SJSA1 (cell line): ENCODE results near the gene EPHA3. TPM values are rescaled to one million over a fixed set of nuclear protein-coding genes. Genes with fewer than 3 reads are reported as not detected.

Experiments used
- DNase-seq, 2 experiments: peaks; one replicate each; pipeline ENCODE4 v3.0.0-alpha.2; 2015 to 2020; ENCODE audit warnings: low spot score in 2 of 2, low read depth in 1 of 2
- H3K27ac ChIP-seq: fragments of 250-450 bp; sonication (Bioruptor Pico); 2 replicates; pipeline ENCODE4 v1.5.1; 2020; ENCODE audit warnings: mild to moderate bottlenecking, moderate library complexity
- H3K27me3 ChIP-seq: fragments of 250-450 bp; sonication (Bioruptor Pico); replicated peaks from 2 replicates; pipeline ENCODE4 v1.5.1; 2020; ENCODE audit warnings: mild to moderate bottlenecking, moderate library complexity
- H3K36me3 ChIP-seq: fragments of 250-450 bp; sonication (Bioruptor Pico); 2 replicates; pipeline ENCODE4 v1.5.1; 2020; ENCODE audit warnings: mild to moderate bottlenecking
- H3K4me1 ChIP-seq: fragments of 250-450 bp; sonication (Bioruptor Pico); replicated peaks from 2 replicates; pipeline ENCODE4 v1.6.1; 2021; ENCODE audit warnings: mild to moderate bottlenecking
- H3K4me3 ChIP-seq: fragments of 250-450 bp; sonication (Bioruptor Pico); 2 replicates; pipeline ENCODE4 v1.5.1; 2020; ENCODE audit warnings: mild to moderate bottlenecking
- H3K9me3 ChIP-seq: fragments of 250-450 bp; sonication (Bioruptor Pico); replicated peaks from 2 replicates; pipeline ENCODE4 v1.5.1; 2020; ENCODE audit warnings: mild to moderate bottlenecking
- total RNA-seq: library from RNA; depleted of rRNA; stranded (reverse); fragments of >200 nt; shearing (Covaris generic); gene quantifications from 2 replicates; pipeline ENCODE4 v1.2.3, GENCODE V29; 2014

EPHA3 gene
- total RNA-seq, 1 experiment from 2014 or later, result 0.03 TPM

DNA sequence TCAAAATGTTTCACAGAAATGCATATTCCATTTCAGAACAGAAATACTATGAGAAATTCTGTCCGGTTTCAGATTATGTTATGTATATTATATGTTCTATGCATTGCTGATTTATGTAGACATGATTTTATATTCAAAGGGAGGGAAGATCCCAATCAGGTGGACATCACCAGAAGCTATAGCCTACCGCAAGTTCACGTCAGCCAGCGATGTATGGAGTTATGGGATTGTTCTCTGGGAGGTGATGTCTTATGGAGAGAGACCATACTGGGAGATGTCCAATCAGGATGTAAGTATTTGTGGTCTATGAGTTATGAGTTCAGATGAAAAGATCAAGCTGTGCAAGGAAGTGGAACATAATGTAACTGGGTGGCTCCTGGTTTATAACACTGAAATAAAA is 341.7 kb downstream of the EPHA3 start:
- Histone ChIP-seq H3K36me3 (no peaks in the 10 kb centered on the region), H3K9me3 (no peaks in the 10 kb centered on the region)
- no peak for DNase-seq

DNA sequence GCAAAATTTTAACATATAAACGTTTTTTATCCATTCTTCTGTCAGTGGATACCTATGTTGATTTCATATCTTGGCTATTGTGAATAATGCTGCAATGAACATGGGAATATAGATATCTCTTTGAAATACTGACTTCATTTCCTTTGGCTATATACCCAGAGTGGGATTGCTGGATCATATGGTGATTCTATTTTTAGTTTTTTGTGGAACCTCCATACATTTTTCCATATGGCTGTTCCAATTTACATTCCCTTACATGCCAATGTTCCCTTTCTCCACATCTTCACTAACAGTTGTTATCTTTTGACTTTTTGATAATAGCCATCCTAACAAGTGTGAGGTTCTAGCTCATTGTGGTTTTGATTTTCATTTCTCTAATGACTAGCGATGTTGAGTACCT is 344.6 kb downstream of the EPHA3 start:
- H3K36me3 ChIP-seq, result no peaks in the 10 kb centered on the region
- no peaks in the 10 kb centered on the region for H3K9me3 ChIP-seq
- no peaks in the 10 kb centered on the region for H3K4me1 ChIP-seq
- H3K27me3 ChIP-seq, result no peaks in the 10 kb centered on the region
- no peak overlapping the region for H3K27ac ChIP-seq
- no peak overlapping the region for H3K4me3 ChIP-seq
- no peak for DNase-seq

More for the DNA sequence above, 341.7 kb downstream of the EPHA3 start:
- H3K27ac ChIP-seq, result no peak overlapping the region
- H3K27me3 ChIP-seq, result no peaks in the 10 kb centered on the region
- H3K4me3 ChIP-seq, result no peak overlapping the region
- H3K4me1 ChIP-seq, result no peaks in the 10 kb centered on the region

DNA sequence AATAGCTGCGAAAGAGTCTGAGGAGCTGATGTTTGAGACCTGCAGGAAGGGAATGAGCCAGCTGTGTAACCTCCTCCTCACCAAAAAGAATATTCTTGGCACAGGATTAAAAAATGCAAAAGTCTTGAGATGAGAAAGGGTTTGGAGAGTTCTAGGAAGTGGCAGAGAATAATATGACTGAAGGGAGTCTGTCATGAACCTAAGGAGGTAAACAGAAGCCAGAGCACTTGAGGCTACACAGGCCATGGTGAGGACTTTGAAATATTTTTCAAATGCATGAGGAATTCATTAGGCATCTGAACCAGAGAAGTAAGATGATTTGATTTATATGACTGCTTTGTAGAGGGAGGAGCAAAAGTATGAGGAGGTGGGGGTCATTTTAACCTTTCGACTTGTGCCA is 347.8 kb downstream of the EPHA3 start:
- Histone ChIP-seq H3K4me1 (no peaks in the 10 kb centered on the region), H3K36me3 (no peaks in the 10 kb centered on the region), H3K4me3 (no peak overlapping the region), H3K27me3 (no peaks in the 10 kb centered on the region), H3K27ac (no peak overlapping the region), H3K9me3 (no peaks in the 10 kb centered on the region)
- DNase-seq, result no peak

DNA sequence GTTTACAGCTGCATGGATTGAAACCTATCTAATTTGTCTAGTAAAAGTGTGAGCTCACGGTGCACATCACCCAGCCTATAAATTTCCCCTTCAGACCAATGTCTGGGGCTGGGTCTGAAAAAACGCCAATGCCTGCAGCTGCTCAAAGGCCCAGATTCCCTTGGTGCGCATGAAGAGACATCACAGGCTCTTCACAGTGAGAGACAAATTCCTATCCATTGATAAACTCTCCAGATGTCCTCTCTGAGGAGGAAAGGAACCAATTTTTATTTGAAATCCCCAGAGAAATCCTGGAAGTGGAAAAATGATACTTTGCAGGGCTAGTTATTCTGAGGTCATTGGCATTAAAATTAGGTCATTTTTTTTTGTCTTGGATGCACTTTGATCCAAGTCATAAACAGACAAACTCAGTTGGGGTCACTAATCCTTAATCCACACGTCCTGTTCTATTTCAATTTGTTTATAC is 360.5 kb downstream of the EPHA3 start:
- Histone ChIP-seq H3K36me3 (no peaks in the 10 kb centered on the region), H3K27me3 (no peaks in the 10 kb centered on the region), H3K27ac (no peak overlapping the region)

DNA sequence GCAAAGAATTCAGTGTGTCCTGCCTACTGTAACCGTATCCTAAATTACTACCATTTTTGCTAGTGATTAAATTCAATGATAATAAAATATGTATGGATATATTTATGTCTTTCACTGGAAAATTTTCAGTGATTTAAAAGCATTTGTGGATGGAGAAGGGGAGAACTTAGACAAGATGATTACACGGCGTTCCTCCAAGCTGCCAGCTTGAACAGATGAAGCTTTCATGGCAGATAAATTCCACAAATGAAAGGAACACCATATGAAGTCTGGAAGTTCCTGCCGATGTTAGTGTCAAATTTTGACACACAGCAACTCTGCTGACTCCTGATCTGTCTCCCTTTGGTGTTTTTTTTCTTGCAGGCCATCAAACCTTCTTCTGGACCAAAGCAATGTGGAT is 364.7 kb downstream of the EPHA3 start:
- no peaks in the 10 kb centered on the region for H3K4me1 ChIP-seq
- no peak for DNase-seq
- no peak overlapping the region for H3K4me3 ChIP-seq
- H3K9me3 ChIP-seq, result no peaks in the 10 kb centered on the region
- no peak overlapping the region for H3K27ac ChIP-seq
- H3K36me3 ChIP-seq, result no peaks in the 10 kb centered on the region
- H3K27me3 ChIP-seq, result no peaks in the 10 kb centered on the region

More for the DNA sequence above, 360.5 kb downstream of the EPHA3 start:
- Histone ChIP-seq H3K4me1 (no peaks in the 10 kb centered on the region), H3K9me3 (no peaks in the 10 kb centered on the region), H3K4me3 (no peak overlapping the region)
- DNase-seq, result no peak

DNA sequence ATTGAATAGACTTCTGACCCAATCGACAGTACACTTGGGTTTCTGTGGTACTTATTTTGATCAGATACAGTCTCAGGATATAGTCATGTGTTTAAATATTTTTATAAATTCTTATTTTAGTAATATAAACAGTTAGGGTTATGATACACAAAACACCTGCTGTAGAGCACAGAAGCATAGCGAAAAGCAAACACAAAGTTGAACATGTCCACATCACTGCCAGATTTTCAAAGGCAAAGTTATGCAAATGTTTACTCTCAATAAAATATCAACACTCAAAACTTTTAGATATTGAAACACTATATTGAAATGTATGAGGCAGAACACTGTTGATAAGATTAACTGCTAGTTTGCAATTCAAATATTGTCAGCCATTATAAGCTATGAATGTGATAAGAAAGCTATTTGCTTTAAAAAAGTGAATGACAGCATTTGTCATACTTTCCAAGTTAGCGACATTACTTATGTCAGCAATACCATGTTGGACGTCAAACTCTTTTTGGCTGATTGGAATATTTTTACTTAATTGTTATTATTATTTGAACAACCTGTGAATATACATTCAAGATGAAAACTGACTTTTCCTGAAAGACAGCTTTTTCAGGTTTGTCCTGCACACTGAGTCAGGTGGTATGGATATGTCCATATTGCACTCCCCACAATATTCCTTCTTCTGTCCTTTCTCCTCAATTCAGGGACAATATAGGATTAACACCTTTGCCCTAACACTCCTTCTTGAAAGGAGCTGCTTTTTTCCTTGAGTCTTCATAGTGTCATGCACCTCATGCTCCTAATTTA is 367.1 kb downstream of the EPHA3 start:
- Histone ChIP-seq H3K36me3 (no peaks in the 10 kb centered on the region), H3K27me3 (no peaks in the 10 kb centered on the region), H3K4me1 (no peaks in the 10 kb centered on the region), H3K27ac (no peak overlapping the region), H3K4me3 (no peak overlapping the region), H3K9me3 (no peaks in the 10 kb centered on the region)
- DNase-seq, result no peak

DNA sequence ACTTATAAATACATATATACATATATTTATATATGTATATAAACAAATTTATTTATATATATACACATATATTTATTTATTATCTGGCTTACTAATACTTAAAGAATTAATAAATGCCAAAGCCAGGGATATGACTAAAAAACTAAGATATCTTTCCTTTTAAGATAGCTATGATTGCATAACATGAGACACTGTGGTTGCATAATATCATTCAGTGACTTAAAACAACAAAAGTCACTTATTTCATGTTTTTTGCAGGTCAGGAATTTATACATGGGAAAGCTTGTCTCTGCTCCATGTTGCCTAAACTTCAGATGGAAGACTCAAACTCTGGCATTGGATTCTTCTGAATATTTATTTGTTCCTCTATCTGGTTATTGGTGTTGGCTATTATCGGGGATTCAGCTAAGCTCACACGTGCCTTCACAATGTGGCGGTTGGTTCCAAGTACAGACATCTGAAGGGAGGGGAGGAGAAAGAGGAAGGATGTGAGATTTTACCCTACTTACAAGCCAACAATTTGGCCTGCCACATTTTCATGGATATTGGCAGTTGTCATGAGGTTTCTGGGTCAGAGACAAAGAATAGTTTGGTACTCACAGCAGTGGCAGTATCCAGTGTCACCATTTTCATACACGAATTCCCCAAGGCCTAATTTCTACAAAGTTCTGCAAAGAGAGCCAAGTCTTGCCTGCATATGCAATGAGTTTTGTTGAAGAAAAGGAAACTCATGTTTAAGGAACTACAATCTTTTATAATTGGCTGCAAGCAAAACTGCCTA is 381.6 kb downstream of the EPHA3 start:
- no peak for DNase-seq

DNA sequence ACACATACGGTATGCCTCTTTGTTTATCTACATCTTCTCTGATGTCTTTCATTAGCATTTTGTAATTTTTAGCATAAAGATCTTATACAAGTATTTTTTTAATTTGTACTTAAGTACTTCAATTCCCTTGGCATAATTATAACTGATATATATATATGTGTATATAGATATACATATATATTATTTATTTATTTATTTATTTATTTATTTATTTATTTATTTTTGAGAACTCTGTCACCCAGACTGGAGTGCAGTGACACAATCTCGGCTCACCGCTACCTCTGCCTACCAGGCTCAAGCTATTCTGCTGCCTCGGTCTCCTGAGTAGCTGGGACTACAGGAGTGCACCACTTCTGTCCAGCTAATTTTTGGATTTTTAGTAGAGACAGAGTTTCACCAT is 382.7 kb downstream of the EPHA3 start:
- no peaks in the 10 kb centered on the region for H3K27me3 ChIP-seq
- no peak overlapping the region for H3K27ac ChIP-seq
- no peaks in the 10 kb centered on the region for H3K36me3 ChIP-seq
- no peaks in the 10 kb centered on the region for H3K4me1 ChIP-seq
- DNase-seq, result no peak
- no peaks in the 10 kb centered on the region for H3K9me3 ChIP-seq
- no peak overlapping the region for H3K4me3 ChIP-seq

More for the DNA sequence above, 381.6 kb downstream of the EPHA3 start:
- H3K9me3 ChIP-seq, result no peaks in the 10 kb centered on the region
- H3K4me3 ChIP-seq, result no peak overlapping the region
- H3K4me1 ChIP-seq, result no peaks in the 10 kb centered on the region
- H3K27me3 ChIP-seq, result no peaks in the 10 kb centered on the region
- no peak overlapping the region for H3K27ac ChIP-seq
- H3K36me3 ChIP-seq, result no peaks in the 10 kb centered on the region

DNA sequence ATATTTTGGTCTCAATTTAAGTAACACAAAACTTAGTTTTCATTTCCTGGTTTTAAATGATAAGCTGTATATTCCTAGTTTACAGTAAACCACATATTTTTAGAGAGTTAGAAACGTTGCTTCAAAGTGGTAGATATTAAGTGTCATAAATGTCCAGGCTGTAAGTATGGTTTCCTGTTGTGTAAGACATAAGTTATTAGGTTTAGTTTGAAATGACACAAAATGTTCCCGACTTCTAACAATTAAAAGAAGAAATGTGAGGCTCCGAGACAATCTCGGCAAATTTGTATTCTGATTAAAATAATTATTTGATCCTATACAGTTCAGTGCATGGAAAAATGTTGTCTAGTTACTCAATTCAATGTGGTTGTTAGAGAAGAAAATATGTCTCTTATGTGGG is 387.3 kb downstream of the EPHA3 start:
- H3K27ac ChIP-seq, result no peak overlapping the region
- H3K9me3 ChIP-seq, result no peaks in the 10 kb centered on the region
- H3K36me3 ChIP-seq, result no peaks in the 10 kb centered on the region
- H3K4me3 ChIP-seq, result no peak overlapping the region
- no peaks in the 10 kb centered on the region for H3K4me1 ChIP-seq
- no peak for DNase-seq
- no peaks in the 10 kb centered on the region for H3K27me3 ChIP-seq

DNA sequence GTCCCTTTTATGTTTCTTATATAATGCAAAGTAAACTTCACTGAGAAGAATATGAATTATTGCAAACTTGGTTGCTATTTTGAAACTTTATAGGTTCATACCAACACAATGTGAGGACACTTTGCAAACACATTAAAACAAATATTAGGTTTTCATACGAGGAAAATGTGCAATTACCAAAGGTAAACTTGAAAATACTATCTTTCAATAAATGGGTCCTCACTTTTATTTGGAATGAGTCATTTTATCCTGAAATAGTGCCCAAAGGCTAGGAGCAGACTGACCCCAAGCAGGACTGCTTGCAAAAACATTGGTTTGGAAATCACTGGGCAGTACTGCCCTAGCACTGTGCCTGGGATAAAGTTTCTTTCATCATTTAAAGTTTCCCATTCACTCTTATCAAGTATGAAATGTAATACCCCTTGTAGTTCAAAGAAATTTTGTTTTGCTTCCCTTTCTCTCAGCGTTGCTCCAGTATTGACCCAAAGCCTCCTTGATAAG is 396.5 kb downstream of the EPHA3 start:
- H3K9me3 ChIP-seq, result no peaks in the 10 kb centered on the region
- H3K4me1 ChIP-seq, result no peaks in the 10 kb centered on the region
- DNase-seq, result no peak
- no peak overlapping the region for H3K4me3 ChIP-seq
- no peaks in the 10 kb centered on the region for H3K36me3 ChIP-seq
- H3K27ac ChIP-seq, result no peak overlapping the region
- H3K27me3 ChIP-seq, result no peaks in the 10 kb centered on the region

DNA sequence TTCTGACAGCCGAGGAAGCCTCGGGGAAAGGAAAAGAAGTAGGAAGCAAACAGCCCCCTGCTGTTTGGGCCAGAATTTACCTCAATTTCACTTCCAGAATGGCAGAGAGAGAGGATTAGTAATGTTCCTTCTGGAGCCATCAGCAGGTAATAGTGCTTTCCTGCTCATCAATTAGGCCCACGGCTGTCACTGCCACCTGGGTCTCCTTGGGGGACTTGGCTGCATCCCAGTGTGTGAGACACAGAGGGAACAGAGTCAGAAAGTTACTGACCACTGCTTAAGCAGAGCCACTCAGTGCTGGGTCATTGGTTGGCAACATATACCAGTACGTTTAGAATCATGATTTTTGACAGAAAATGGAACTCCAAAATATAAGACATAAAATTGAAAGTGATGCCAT is 397.0 kb downstream of the EPHA3 start:
- Histone ChIP-seq H3K27ac (no peak overlapping the region), H3K36me3 (no peaks in the 10 kb centered on the region), H3K9me3 (no peaks in the 10 kb centered on the region), H3K4me1 (no peaks in the 10 kb centered on the region), H3K4me3 (no peak overlapping the region), H3K27me3 (no peaks in the 10 kb centered on the region)
- no peak for DNase-seq

DNA sequence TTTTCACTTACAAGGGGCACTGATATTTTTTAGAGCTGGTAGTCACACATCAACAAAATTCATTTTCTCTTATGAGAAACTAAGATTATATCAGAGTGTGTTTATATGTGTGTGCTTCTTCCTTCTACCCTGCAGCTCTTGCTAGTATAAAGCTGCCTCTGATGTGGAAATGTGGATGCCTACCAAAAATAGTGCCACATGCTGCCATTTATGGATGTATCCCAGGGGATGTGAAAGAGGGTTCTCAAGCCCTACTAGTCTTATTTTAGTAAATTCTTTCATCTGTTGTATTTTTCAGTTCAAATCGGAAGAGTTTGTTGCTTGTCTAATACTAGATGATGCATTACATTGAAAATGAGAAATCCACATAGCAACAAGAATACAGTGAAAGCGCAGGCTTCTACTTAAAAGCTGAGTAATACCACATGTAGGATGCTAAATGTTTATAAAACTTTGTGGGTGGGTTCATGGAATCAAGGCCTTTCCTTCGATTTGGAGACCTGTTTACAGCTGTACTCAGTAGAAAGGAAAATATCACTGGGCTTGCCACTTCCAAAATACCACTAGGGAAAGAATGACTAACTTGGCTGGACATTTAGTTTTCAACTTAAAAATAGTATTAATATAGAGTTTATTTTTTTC is 399.2 kb downstream of the EPHA3 start:
- no peaks in the 10 kb centered on the region for H3K27me3 ChIP-seq
- H3K9me3 ChIP-seq, result no peaks in the 10 kb centered on the region
- no peak overlapping the region for H3K4me3 ChIP-seq
- H3K36me3 ChIP-seq, result no peaks in the 10 kb centered on the region
- DNase-seq, result no peak
- H3K27ac ChIP-seq, result no peak overlapping the region
- H3K4me1 ChIP-seq, result no peaks in the 10 kb centered on the region

DNA sequence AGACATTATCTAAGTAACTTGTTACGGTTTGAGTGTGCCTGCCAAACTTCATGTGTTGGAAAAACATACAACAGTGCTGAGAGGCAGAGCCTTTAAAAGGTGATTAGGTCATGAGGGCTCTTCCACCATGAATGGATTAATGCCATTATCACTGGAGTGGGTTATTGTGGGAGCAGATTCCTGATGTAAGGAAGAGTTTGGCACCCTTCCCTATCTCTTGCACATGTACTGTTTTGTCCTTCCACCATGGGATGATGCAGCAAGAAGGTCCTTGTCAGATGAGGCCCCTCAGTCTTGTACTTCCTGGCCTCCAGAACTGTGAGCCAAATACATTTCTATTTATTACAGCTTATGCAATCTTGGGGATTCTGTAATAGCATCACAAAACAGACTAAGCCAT is 413.9 kb downstream of the EPHA3 start:
- Histone ChIP-seq H3K9me3 (no peaks in the 10 kb centered on the region), H3K27ac (no peak overlapping the region), H3K4me1 (no peaks in the 10 kb centered on the region), H3K4me3 (no peak overlapping the region), H3K27me3 (no peaks in the 10 kb centered on the region), H3K36me3 (no peaks in the 10 kb centered on the region)
- no peak for DNase-seq

DNA sequence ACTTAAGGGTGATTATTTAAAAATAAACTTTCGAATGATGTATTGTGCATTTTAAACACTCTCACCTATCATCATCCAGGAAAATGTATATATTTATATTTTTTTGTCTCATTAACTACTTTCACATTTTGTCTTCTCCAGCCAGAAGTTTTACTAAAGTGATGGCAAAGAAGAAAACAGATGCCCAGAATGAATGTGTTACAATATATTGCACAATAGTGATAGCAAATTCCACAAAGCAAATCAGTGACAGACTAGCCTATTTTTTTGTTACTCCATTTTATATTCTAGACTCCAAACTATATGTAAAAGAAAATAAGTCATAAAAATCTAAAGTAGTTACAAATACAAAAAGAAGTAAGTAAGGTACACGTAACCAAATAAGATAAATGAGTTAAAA is 414.7 kb downstream of the EPHA3 start:
- H3K27ac ChIP-seq, result no peak overlapping the region
- no peaks in the 10 kb centered on the region for H3K4me1 ChIP-seq
- no peak overlapping the region for H3K4me3 ChIP-seq
- no peaks in the 10 kb centered on the region for H3K36me3 ChIP-seq
- H3K27me3 ChIP-seq, result no peaks in the 10 kb centered on the region
- no peaks in the 10 kb centered on the region for H3K9me3 ChIP-seq
- no peak for DNase-seq
